Stomach (tissue), 9 donors: ENCODE data around the gene HCFC1. TPM values are rescaled to one million over a fixed set of nuclear protein-coding genes. Genes with fewer than 3 reads are reported as not detected.

Experiments
- DNase-seq, 2 donors: peaks; one replicate each; pipeline versions ENCODE4 v3.0.0 to v3.0.0-alpha.2; 2013 to 2019
- H3K27ac ChIP-seq, 5 donors: fragments of 200-600 bp in 4 of 5; sonication (generic) in 4 of 5; one replicate each; pipeline ENCODE4 v1.5.1; 2013 to 2019; ENCODE audit warnings: mild to moderate bottlenecking in 1 of 5, moderate library complexity in 1 of 5
- H3K27me3 ChIP-seq, 3 donors: fragments of 200-600 bp; sonication (generic); one replicate each; pipeline ENCODE4 v1.5.1; 2017 to 2019; ENCODE audit warnings: mixed run types in 1 of 3
- H3K36me3 ChIP-seq, 4 donors: fragments of 200-600 bp; sonication (generic); 1 replicate in 3 of 4; 2 replicates in 1 of 4; pipeline ENCODE4 v1.5.1; 2016 to 2019
- H3K4me1 ChIP-seq, 4 donors: fragments of 200-600 bp; sonication (generic); one replicate each; pipeline ENCODE4 v1.5.1; 2016 to 2019
- H3K4me3 ChIP-seq, 4 donors: fragments of 200-600 bp; sonication (generic) in 3 of 4; one replicate each; pipeline ENCODE4 v1.5.1; 2016 to 2019; ENCODE audit warnings: mild to moderate bottlenecking in 1 of 4
- H3K9me3 ChIP-seq, 4 donors: fragments of 200-600 bp; sonication (generic); one replicate each; pipeline ENCODE4 v1.5.1; 2016 to 2019
- EP300 ChIP-seq: sonication (generic); formaldehyde crosslinking; IDR thresholded peaks from one replicate; pipeline ENCODE4 v1.6.1; 2017; ENCODE audit warnings: antibody characterized with exemption
- POLR2A ChIP-seq, 4 donors: fragments of 450-650 bp; IDR thresholded peaks; one replicate each; pipeline ENCODE4 v1.6.1; 2016; ENCODE audit warnings: antibody characterized with exemption in 4 of 4, control low read depth in 2 of 4, mild to moderate bottlenecking in 1 of 4, moderate library complexity in 1 of 4
- POLR2AphosphoS5 ChIP-seq, 3 donors: sonication (generic); formaldehyde crosslinking; IDR thresholded peaks; one replicate each; pipeline ENCODE4 v1.6.1; 2016; ENCODE audit warnings: antibody characterized with exemption in 3 of 3
- WGBS, 5 donors: extraction: QIAGEN DNeasy Blood & Tissue Kit in 3 of 5; methylation state at CpG; one replicate each; pipeline versions ENCODE4 v1.1.5 to v1.1.7; 2013 to 2018; 5-methylcytosine and 5-hydroxymethylcytosine counted together
- intact Hi-C: fragments of 100-400 bp; cut with DNase I; formaldehyde crosslinking; loops from one replicate; pipeline ENCODE4 v1.15.1; 2023; ENCODE audit warnings: low total_unique reads
- polyA plus RNA-seq, 3 donors: library from polyadenylated mRNA; stranded (reverse); fragments of 200-250 nt; gene quantifications; one replicate each; pipeline ENCODE4 v1.2.3, GENCODE V29; 2013
- total RNA-seq, 5 donors: library from RNA; depleted of rRNA; stranded (reverse); fragments of >200 nt; gene quantifications; one replicate each; pipeline versions ENCODE4 v1.1.0 to v1.2.3, GENCODE V29; 2014 to 2016
- TF ChIP-seq, protein P1 (sequence below), 7 experiments: fragments of 450-650 bp in 4 of 7; fragments of 200-600 bp in 3 of 7; sonication (generic) in 3 of 7; IDR thresholded peaks; one replicate each; pipeline ENCODE4 v1.5.1; 2016 to 2019; ENCODE audit warnings: antibody characterized with exemption in 7 of 7, control low read depth in 2 of 7, mild to moderate bottlenecking in 1 of 7
- donor health status: healthy with polysubstance abuse.
- donor health status: Bipolar disorder and iron deficiency.
- donor health status: healthy.

HCFC1 gene
- total and polyA plus RNA-seq, 8 donors: 9.0 to 61.6 (median 17.8) TPM

DNA sequence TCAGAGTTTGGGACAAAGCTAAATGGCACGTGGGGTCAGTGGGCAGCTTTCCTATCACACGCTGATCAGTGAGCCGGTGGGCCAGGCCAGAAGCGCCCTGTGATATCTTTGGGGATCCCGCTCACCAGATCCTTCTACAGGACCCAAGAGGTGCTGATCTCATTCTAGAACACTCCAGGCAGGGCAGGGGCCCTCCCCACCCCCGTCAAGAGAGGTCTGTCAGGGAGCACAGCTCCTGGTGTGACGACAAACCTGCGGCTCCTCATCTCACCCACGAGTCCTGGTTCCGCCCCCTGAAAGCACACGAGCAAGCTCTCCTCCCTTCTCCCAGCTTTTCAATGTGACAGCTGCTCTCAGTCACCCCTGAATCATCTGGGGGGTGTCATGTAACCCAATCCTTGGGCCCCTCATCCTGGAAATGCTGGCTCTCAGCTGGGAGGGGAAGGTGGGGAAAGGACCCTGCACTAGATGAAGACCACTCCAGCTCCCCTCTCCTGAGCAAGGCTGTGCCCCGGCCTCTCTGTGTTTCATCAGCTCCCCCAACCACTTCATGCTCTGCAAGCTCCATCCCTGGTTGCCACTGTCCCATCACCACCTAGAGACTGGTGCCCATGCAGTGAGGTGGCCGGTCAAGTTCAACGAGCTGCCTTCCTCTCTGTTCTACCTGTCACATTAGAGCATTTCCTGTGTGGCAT lies 4.6 kb downstream of the HCFC1 start:
- no peak for DNase-seq
- intact Hi-C loops: no loop called here
- Histone ChIP-seq H3K27me3 (no peaks in the 10 kb centered on the region), H3K27ac (peak overlapping the region in 4 of 5 donors; percentile 99), H3K9me3 (no peaks in the 10 kb centered on the region), H3K4me3 (peak overlapping the region in 2 of 4 donors; percentile 88 to 90), H3K36me3 (peaks cover 13 to 25% (median 24%) of the 10 kb centered on the region in 4 donors), H3K4me1 (peaks cover 34 to 59% (median 50%) of the 10 kb centered on the region in 4 donors)
- TF ChIP-seq, protein P1, sequence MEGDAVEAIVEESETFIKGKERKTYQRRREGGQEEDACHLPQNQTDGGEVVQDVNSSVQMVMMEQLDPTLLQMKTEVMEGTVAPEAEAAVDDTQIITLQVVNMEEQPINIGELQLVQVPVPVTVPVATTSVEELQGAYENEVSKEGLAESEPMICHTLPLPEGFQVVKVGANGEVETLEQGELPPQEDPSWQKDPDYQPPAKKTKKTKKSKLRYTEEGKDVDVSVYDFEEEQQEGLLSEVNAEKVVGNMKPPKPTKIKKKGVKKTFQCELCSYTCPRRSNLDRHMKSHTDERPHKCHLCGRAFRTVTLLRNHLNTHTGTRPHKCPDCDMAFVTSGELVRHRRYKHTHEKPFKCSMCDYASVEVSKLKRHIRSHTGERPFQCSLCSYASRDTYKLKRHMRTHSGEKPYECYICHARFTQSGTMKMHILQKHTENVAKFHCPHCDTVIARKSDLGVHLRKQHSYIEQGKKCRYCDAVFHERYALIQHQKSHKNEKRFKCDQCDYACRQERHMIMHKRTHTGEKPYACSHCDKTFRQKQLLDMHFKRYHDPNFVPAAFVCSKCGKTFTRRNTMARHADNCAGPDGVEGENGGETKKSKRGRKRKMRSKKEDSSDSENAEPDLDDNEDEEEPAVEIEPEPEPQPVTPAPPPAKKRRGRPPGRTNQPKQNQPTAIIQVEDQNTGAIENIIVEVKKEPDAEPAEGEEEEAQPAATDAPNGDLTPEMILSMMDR (IDR thresholded peaks at IDR 0.05): no peak
- TF ChIP-seq POLR2AphosphoS5 (IDR thresholded peaks at IDR 0.05) (no peak), POLR2A (IDR thresholded peaks at IDR 0.05) (no peak), EP300 (no peak)
- 42 to 76% (median 56%) methylated on average over 9 to 14 of the region's 14 CpGs for WGBS, 5 donors

DNA sequence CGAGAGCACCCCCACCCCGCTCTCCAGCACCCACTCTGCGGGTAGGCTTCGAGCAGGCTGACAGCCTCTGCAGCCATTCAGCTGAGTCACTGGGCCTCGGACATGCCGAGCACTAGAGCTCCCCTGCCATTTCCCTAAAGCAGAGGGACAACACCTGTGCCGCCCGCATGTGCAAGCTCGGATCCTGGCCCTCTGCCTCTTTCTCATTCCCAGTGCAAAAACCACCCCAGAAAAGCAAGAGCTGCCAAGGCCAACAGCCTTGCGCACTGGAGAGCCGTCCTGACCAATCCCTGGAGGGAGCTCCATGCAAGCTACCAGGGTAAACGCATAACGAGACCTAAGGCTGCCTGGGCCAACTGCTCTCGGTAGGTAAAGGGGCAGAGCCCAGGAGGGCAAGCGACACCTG lies 5.3 kb downstream of the HCFC1 start:
- H3K4me3 ChIP-seq: peak overlapping the region in 1 of 4 donors; percentile 90
- TF ChIP-seq, protein P1 (IDR thresholded peaks at IDR 0.05): no peak
- TF ChIP-seq POLR2A (IDR thresholded peaks at IDR 0.05): no peak
- no peak for TF ChIP-seq EP300
- no peak for TF ChIP-seq POLR2AphosphoS5 (IDR thresholded peaks at IDR 0.05)
- intact Hi-C loops: no loop called here
- peaks cover 34 to 59% (median 50%) of the 10 kb centered on the region in 4 donors for H3K4me1 ChIP-seq
- peak overlapping the region in 3 of 5 donors; percentile 99 for H3K27ac ChIP-seq
- H3K9me3 ChIP-seq: no peaks in the 10 kb centered on the region
- no peaks in the 10 kb centered on the region for H3K27me3 ChIP-seq
- peak in 1 of 2 donors; percentile 60 for DNase-seq
- peaks cover 20 to 32% (median 31%) of the 10 kb centered on the region in 4 donors for H3K36me3 ChIP-seq
- 36 to 69% (median 60%) methylated on average over 8 to 15 of the region's 15 CpGs for WGBS, 5 donors

DNA sequence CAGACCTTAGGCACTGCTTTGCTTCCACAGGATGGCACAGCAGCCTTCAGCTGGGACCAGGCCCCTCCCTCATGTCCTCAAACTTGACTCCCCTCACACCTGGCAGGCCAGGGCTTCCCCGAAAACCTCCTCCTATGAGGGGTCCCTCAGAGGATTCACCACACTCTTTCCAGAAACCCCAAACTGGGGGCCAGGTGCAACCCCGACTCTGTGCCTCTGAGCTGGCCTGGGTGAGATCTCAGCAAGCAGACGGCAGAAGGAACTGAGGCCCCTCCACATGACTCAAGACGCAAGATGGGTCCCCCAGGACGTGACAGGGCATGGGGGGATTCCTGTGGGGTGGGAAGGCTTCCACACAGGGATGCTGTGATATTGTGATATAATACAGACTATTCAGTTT lies 6.2 kb downstream of the HCFC1 start:
- WGBS, 5 donors: 75 to 92% (median 85%) methylated on average over 2 to 5 of the region's 5 CpGs
- TF ChIP-seq, protein P1 (IDR thresholded peaks at IDR 0.05): no peak
- TF ChIP-seq EP300 (no peak), POLR2AphosphoS5 (IDR thresholded peaks at IDR 0.05) (no peak), POLR2A (IDR thresholded peaks at IDR 0.05) (no peak)
- Histone ChIP-seq H3K9me3 (no peaks in the 10 kb centered on the region), H3K4me3 (no peak overlapping the region), H3K27ac (peak overlapping the region in 2 of 5 donors; percentile 99), H3K27me3 (no peaks in the 10 kb centered on the region), H3K36me3 (peaks cover 25 to 41% (median 40%) of the 10 kb centered on the region in 4 donors), H3K4me1 (peaks cover 34 to 59% (median 48%) of the 10 kb centered on the region in 4 donors)
- no peak for DNase-seq
- intact Hi-C loops: no loop called here

DNA sequence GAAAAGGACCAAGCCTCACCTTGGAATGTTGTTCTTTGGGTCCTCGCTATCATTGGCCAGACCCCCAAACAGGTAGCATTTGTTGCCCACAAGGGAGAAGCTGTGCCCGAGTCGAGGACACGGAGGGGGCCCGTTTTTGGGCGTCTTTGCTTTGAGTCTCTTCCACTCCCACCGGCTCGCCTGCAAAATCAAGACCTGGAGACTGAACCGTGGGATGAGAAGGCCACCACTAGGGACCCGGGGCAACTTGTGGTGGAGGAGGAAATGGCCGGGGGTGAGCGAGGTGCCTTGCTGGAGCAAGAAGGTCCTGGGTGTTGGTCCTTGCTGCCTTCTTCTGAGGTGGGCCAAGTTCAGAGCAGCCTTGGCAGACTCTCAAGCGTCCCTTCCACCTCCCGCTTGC lies 7.5 kb downstream of the HCFC1 start:
- H3K4me1 ChIP-seq: peaks cover 31 to 50% (median 39%) of the 10 kb centered on the region in 4 donors
- no peak for DNase-seq
- no peak overlapping the region for H3K27ac ChIP-seq
- intact Hi-C loops: no loop called here
- H3K4me3 ChIP-seq: no peak overlapping the region
- WGBS, 5 donors: 88 to 100% (median 89%) methylated on average over 2 to 14 of the region's 14 CpGs
- TF ChIP-seq, protein P1 (IDR thresholded peaks at IDR 0.05): no peak
- TF ChIP-seq POLR2A (IDR thresholded peaks at IDR 0.05): no peak
- no peak for TF ChIP-seq POLR2AphosphoS5 (IDR thresholded peaks at IDR 0.05)
- TF ChIP-seq EP300: no peak
- peaks cover 0 to 5% (median 0%) of the 10 kb centered on the region in 3 donors for H3K27me3 ChIP-seq
- H3K9me3 ChIP-seq: no peaks in the 10 kb centered on the region
- H3K36me3 ChIP-seq: peaks cover 36 to 54% (median 53%) of the 10 kb centered on the region in 4 donors
